BLaER1 treated with 17β-estradiol and CSF1 and Interleukin-3, amounts not matched to agents 10 nM and 100 nM (cell line): ENCODE measurements around the gene ATP12A.
A peak's percentile ranks its signal among the peaks of the same experiment; 100 is the strongest.

Source experiments
- H3K27ac ChIP-seq, 11 experiments: shearing (Covaris generic); formaldehyde crosslinking; 2 replicates each; pipeline ENCODE4 v1.8.1; 2022
- H3K27me3 ChIP-seq, 11 experiments: shearing (Covaris generic); formaldehyde crosslinking; 2 replicates each; pipeline ENCODE4 v1.8.1; 2022
- H3K36me3 ChIP-seq, 11 experiments: shearing (Covaris generic); formaldehyde crosslinking; 2 replicates each; pipeline ENCODE4 v1.8.1; 2022
- H3K4me1 ChIP-seq, 10 experiments: shearing (Covaris generic); formaldehyde crosslinking; 2 replicates each; pipeline ENCODE4 v1.8.1; 2022
- H3K4me2 ChIP-seq, 11 experiments: shearing (Covaris generic); formaldehyde crosslinking; 2 replicates each; pipeline ENCODE4 v1.8.1; 2022
- H3K4me3 ChIP-seq, 10 experiments: shearing (Covaris generic); formaldehyde crosslinking; 2 replicates each; pipeline ENCODE4 v1.8.1; 2022
- H3K9ac ChIP-seq, 11 experiments: shearing (Covaris generic); formaldehyde crosslinking; 2 replicates each; pipeline ENCODE4 v1.8.1; 2022
- H3K9me3 ChIP-seq, 11 experiments: shearing (Covaris generic); formaldehyde crosslinking; replicated peaks in 1 of 11; 2 replicates each; pipeline ENCODE4 v1.8.1; 2022
- H4K20me1 ChIP-seq, 11 experiments: shearing (Covaris generic); formaldehyde crosslinking; 2 replicates each; pipeline ENCODE4 v1.8.1; 2022
- Cebpa-rat ChIP-seq, 11 experiments: shearing (Covaris generic); IDR thresholded peaks; 2 replicates each; pipeline ENCODE4 v1.8.1; 2022

Gene ATP12A

GRCh38 chr13:24692561-24692960 lies 12.4 kb downstream of the ATP12A start:
- peaks cover 29 to 65% (median 53%) of the 10 kb centered on the region in 11 experiments for H3K27me3 ChIP-seq
- 0 out of 22 replicates have a peak, but pooled peaks cover 0 to 4% (median 0%) of the 10 kb centered on the region in 11 experiments for H3K9me3 ChIP-seq
- H3K4me2 ChIP-seq: no peak overlapping the region
- H3K9ac ChIP-seq: no peak overlapping the region
- no peaks in the 10 kb centered on the region for H3K36me3 ChIP-seq
- H3K4me1 ChIP-seq: no peaks in the 10 kb centered on the region
- H4K20me1 ChIP-seq: peaks cover 0 to 26% (median 12%) of the 10 kb centered on the region in 11 experiments; a peak in 8 of 22 replicates
- H3K27ac ChIP-seq: no peak overlapping the region
- TF ChIP-seq Cebpa-rat (IDR thresholded peaks at IDR 0.05): no peak
- no peak overlapping the region for H3K4me3 ChIP-seq

GRCh38 chr13:24693862-24694471 lies 13.8 kb downstream of the ATP12A start:
- Histone ChIP-seq H3K27ac (no peak overlapping the region), H3K4me2 (no peak overlapping the region), H3K27me3 (peaks cover 19 to 51% (median 39%) of the 10 kb centered on the region in 11 experiments), H3K4me3 (no peak overlapping the region), H3K9me3 (0 out of 22 replicates have a peak, but pooled peaks cover 0 to 4% (median 0%) of the 10 kb centered on the region in 11 experiments), H3K4me1 (no peaks in the 10 kb centered on the region), H3K36me3 (no peaks in the 10 kb centered on the region), H4K20me1 (peaks cover 0 to 20% (median 6%) of the 10 kb centered on the region in 11 experiments; a peak in 7 of 22 replicates), H3K9ac (no peak overlapping the region)
- TF ChIP-seq Cebpa-rat (IDR thresholded peaks at IDR 0.05): no peak

GRCh38 chr13:24694907-24695306 lies 14.7 kb downstream of the ATP12A start:
- Histone ChIP-seq H3K36me3 (no peaks in the 10 kb centered on the region), H3K27ac (no peak overlapping the region), H3K4me1 (no peaks in the 10 kb centered on the region), H3K4me2 (no peak overlapping the region), H3K9ac (no peak overlapping the region), H3K9me3 (0 out of 22 replicates have a peak, but pooled peaks cover 0 to 4% (median 0%) of the 10 kb centered on the region in 11 experiments), H4K20me1 (peaks cover 0 to 11% (median 0%) of the 10 kb centered on the region in 11 experiments; a peak in 6 of 22 replicates), H3K4me3 (no peak overlapping the region), H3K27me3 (peaks cover 9 to 42% (median 30%) of the 10 kb centered on the region in 11 experiments; a peak in 21 of 22 replicates)
- TF ChIP-seq Cebpa-rat (IDR thresholded peaks at IDR 0.05): no peak

GRCh38 chr13:24698686-24699085 lies 18.5 kb downstream of the ATP12A start:
- Histone ChIP-seq H3K27me3 (peaks cover 0 to 6% (median under 1%) of the 10 kb centered on the region in 11 experiments; a peak in 7 of 22 replicates), H4K20me1 (no peaks in the 10 kb centered on the region), H3K9me3 (0 out of 22 replicates have a peak, but pooled peaks cover 0 to 4% (median 0%) of the 10 kb centered on the region in 11 experiments), H3K36me3 (no peaks in the 10 kb centered on the region), H3K27ac (no peak overlapping the region), H3K4me1 (no peaks in the 10 kb centered on the region), H3K9ac (no peak overlapping the region), H3K4me3 (no peak overlapping the region), H3K4me2 (no peak overlapping the region)
- TF ChIP-seq Cebpa-rat (IDR thresholded peaks at IDR 0.05): no peak

- H3K36me3 ChIP-seq: no peaks in the 10 kb centered on the region
- TF ChIP-seq Cebpa-rat (IDR thresholded peaks at IDR 0.05): no peak
- no peaks in the 10 kb centered on the region for H3K27me3 ChIP-seq
Measured at GRCh38 chr13:24699541-24699940, 19.3 kb downstream of the ATP12A start.

GRCh38 chr13:24700539-24700938 lies 20.3 kb downstream of the ATP12A start:
- Histone ChIP-seq H3K4me2 (no peak overlapping the region), H3K27me3 (no peaks in the 10 kb centered on the region), H3K4me1 (no peaks in the 10 kb centered on the region), H3K36me3 (no peaks in the 10 kb centered on the region), H3K27ac (no peak overlapping the region), H3K4me3 (no peak overlapping the region), H4K20me1 (no peaks in the 10 kb centered on the region), H3K9ac (no peak overlapping the region), H3K9me3 (no peaks in the 10 kb centered on the region)
- TF ChIP-seq Cebpa-rat (IDR thresholded peaks at IDR 0.05): no peak

More at GRCh38 chr13:24699541-24699940, 19.3 kb downstream of the ATP12A start:
- no peak overlapping the region for H3K27ac ChIP-seq
- H3K4me1 ChIP-seq: no peaks in the 10 kb centered on the region
- H4K20me1 ChIP-seq: no peaks in the 10 kb centered on the region
- no peak overlapping the region for H3K9ac ChIP-seq
- H3K9me3 ChIP-seq: no peaks in the 10 kb centered on the region
- H3K4me2 ChIP-seq: no peak overlapping the region
- no peak overlapping the region for H3K4me3 ChIP-seq

GRCh38 chr13:24706886-24707585 lies 26.8 kb downstream of the ATP12A start:
- no peak overlapping the region for H3K9ac ChIP-seq
- H3K27me3 ChIP-seq: no peaks in the 10 kb centered on the region
- no peak overlapping the region for H3K4me2 ChIP-seq
- H3K4me1 ChIP-seq: peaks cover 5 to 12% (median 8%) of the 10 kb centered on the region in 10 experiments; a peak in 18 of 20 replicates
- TF ChIP-seq Cebpa-rat (IDR thresholded peaks at IDR 0.05): no peak
- no peaks in the 10 kb centered on the region for H3K36me3 ChIP-seq
- H3K9me3 ChIP-seq: no peaks in the 10 kb centered on the region
- no peak overlapping the region for H3K27ac ChIP-seq
- no peak overlapping the region for H3K4me3 ChIP-seq
- 0 out of 22 replicates have a peak, but pooled peaks cover 0 to 4% (median 0%) of the 10 kb centered on the region in 11 experiments for H4K20me1 ChIP-seq

GRCh38 chr13:24709186-24709913 lies 29.1 kb downstream of the ATP12A start:
- no peak for TF ChIP-seq Cebpa-rat (IDR thresholded peaks at IDR 0.05)
- H3K27ac ChIP-seq: no peak overlapping the region
- H3K9ac ChIP-seq: no peak overlapping the region
- H3K27me3 ChIP-seq: no peaks in the 10 kb centered on the region
- peak overlapping the region; percentile 59 to 77 (median 70) for H3K4me2 ChIP-seq
- H4K20me1 ChIP-seq: 0 out of 22 replicates have a peak, but pooled peaks cover 0 to 4% (median 0%) of the 10 kb centered on the region in 11 experiments
- H3K4me3 ChIP-seq: no peak overlapping the region; a peak in 1 of 20 replicates
- peaks cover 5 to 12% (median 8%) of the 10 kb centered on the region in 10 experiments; a peak in 18 of 20 replicates for H3K4me1 ChIP-seq
- no peaks in the 10 kb centered on the region for H3K36me3 ChIP-seq
- no peaks in the 10 kb centered on the region for H3K9me3 ChIP-seq

- Histone ChIP-seq H3K4me3 (no peak overlapping the region), H3K36me3 (no peaks in the 10 kb centered on the region), H3K27me3 (no peaks in the 10 kb centered on the region), H3K4me2 (no peak overlapping the region), H3K9me3 (no peaks in the 10 kb centered on the region), H3K9ac (no peak overlapping the region), H4K20me1 (0 out of 22 replicates have a peak, but pooled peaks cover 0 to 4% (median 0%) of the 10 kb centered on the region in 11 experiments), H3K4me1 (peaks cover 5 to 12% (median 8%) of the 10 kb centered on the region in 10 experiments; a peak in 18 of 20 replicates), H3K27ac (no peak overlapping the region)
- TF ChIP-seq Cebpa-rat (IDR thresholded peaks at IDR 0.05): no peak
Measured at GRCh38 chr13:24713022-24713421, 32.8 kb downstream of the ATP12A start.
